Measurements from ENCODE around the gene RSL24D1.

Gene RSL24D1

DNA sequence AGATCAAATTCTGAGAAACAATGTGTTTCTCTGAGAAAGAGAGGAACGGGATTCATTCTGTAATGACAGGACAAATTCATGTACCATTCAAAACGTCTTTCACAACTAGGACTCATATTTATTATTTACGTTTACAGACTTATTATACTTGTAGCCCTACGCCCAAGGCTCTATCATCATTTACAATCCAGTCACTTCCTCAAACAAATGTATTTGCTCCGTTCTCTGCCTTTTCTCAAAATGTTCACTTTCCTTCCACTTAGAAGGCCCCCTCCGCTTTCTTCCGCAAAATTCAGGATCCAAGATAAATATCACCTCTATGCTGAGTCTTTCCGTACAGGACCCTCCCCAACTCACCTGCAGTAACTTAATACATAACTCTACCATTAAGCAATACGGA, 745 bp downstream of the RSL24D1 start:
- peak overlapping the region; percentile 94 for H3K4me3 ChIP-seq (ENCODE audit: low read depth, low read length)
- in situ Hi-C loops (cut with HindIII; ENCODE audit: low sequenced_read_pairs), result no loop called here
- no peak for DNase-seq (ENCODE audit: low read depth, low spot score)
- TF ChIP-seq, protein P1, sequence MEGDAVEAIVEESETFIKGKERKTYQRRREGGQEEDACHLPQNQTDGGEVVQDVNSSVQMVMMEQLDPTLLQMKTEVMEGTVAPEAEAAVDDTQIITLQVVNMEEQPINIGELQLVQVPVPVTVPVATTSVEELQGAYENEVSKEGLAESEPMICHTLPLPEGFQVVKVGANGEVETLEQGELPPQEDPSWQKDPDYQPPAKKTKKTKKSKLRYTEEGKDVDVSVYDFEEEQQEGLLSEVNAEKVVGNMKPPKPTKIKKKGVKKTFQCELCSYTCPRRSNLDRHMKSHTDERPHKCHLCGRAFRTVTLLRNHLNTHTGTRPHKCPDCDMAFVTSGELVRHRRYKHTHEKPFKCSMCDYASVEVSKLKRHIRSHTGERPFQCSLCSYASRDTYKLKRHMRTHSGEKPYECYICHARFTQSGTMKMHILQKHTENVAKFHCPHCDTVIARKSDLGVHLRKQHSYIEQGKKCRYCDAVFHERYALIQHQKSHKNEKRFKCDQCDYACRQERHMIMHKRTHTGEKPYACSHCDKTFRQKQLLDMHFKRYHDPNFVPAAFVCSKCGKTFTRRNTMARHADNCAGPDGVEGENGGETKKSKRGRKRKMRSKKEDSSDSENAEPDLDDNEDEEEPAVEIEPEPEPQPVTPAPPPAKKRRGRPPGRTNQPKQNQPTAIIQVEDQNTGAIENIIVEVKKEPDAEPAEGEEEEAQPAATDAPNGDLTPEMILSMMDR (IDR thresholded peaks at IDR 0.05; ENCODE audit: low read depth, low read length), result no peak

DNA sequence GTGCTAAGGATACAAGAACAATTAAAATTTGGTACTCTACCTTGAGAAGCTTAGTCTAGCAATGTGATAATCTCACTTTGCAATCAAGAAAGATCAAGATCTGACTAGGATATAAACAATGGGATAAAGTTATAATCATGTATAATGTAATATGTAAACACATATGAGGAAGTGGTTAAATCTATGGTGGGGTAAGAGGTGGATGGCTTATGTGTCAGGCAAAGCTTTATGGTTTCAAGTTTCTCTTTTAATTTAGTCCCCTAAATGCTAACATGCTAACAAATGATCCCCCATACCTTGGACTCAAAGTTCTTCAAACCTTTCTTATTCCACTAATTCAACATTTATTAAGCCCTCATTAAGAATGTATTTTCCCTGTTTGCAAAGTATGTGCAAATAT, 2.5 kb downstream of the RSL24D1 start:
- DNase-seq (ENCODE audit: low read depth, low spot score), result no peak
- H3K4me3 ChIP-seq (ENCODE audit: low read depth, low read length), result no peak overlapping the region
- TF ChIP-seq, protein P1 (IDR thresholded peaks at IDR 0.05; ENCODE audit: low read depth, low read length), result no peak
- in situ Hi-C loops (cut with HindIII; ENCODE audit: low sequenced_read_pairs), result no loop called here

DNA sequence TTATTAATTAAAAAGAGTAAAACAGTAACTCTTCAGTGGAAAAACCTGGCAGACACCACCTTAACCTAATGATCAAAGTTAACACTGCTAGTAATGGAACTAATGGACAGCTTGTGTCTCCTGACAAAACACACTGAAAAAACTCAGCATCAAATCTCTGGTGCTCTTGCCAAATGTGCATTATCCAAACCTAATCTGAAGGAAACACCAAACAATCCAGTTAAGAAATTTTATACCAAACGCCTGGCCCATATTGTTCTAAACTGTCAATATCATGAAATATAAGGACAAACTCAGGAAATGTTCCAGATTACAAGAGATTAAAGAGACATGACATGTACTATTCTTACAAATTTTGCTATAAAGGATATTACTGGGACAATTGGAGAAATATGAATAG, 10.4 kb downstream of the RSL24D1 start:
- DNase-seq (ENCODE audit: low read depth, low spot score), result no peak
- TF ChIP-seq, protein P1 (IDR thresholded peaks at IDR 0.05; ENCODE audit: low read depth, low read length), result no peak

DNA sequence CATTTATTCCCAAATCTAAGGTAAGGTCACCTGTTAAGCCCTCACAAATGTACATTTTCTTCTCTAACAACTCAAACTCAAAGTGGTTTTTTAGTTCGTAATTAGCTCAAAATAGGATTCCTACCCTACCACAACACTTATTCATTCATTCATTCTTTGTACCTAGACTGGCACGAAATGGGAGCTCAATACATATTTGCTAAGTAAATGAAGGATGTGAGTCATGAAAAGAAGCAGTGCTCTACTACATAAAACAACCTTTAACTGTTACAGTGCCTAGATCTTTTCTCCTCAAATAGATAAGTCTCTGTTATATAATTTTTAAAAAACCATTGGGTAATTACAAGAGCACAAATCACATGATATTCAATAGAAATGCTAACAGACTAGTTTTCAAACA, 13.1 kb downstream of the RSL24D1 start:
- DNase-seq (ENCODE audit: low read depth, low spot score), result no peak
- H3K4me3 ChIP-seq (ENCODE audit: low read depth, low read length), result no peak overlapping the region
- in situ Hi-C loops (cut with HindIII; ENCODE audit: low sequenced_read_pairs), result no loop called here
- TF ChIP-seq, protein P1 (IDR thresholded peaks at IDR 0.05; ENCODE audit: low read depth, low read length), result no peak

More for the DNA sequence above, 10.4 kb downstream of the RSL24D1 start:
- no peak overlapping the region for H3K4me3 ChIP-seq (ENCODE audit: low read depth, low read length)
- in situ Hi-C loops (cut with HindIII; ENCODE audit: low sequenced_read_pairs), result no loop called here

DNA sequence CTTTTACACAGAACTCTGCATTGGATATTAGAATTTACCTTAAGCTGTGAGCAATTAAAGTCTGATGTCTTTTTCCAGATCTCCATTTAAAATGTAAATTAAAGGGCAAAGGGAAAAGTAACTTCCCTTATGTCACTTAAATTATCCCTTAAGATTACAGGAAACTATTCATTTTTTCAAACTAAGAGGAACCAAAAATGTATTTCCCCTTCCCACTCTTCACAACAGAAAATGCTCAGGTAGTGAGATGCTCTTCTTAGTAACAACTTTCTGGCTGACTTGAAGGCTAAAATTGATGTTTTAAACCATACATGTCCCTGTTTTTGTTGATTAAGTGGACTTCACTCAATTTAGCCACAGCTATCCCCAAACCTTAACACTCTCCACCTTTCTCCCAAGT, 17.6 kb downstream of the RSL24D1 start:
- DNase-seq (ENCODE audit: low read depth, low spot score), result no peak
- in situ Hi-C loops (cut with HindIII; ENCODE audit: low sequenced_read_pairs), result no loop called here
- no peak overlapping the region for H3K4me3 ChIP-seq (ENCODE audit: low read depth, low read length)
- TF ChIP-seq, protein P1 (IDR thresholded peaks at IDR 0.05; ENCODE audit: low read depth, low read length), result no peak

DNA sequence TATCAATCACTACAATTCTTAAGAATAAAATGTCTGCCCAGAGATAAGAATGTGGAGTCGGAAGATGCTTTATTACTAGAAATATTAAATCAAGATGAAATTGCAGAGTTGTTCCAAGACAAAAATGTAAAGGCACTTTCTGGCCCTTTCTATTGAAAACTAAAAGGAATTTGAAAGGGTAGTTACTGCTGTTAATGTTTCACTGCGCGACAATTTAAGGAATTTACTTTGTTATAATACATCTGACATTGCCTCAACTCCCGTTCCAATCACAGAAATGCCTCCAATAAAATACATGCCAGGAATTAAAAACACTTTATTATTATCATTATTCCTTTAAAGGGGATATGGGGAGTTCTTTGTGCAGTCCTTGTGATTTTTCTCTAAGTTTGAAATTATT, 26.4 kb downstream of the RSL24D1 start:
- DNase-seq (ENCODE audit: low read depth, low spot score), result no peak
- in situ Hi-C loops (cut with HindIII; ENCODE audit: low sequenced_read_pairs), result no loop called here
- no peak overlapping the region for H3K4me3 ChIP-seq (ENCODE audit: low read depth, low read length)
- TF ChIP-seq, protein P1 (IDR thresholded peaks at IDR 0.05; ENCODE audit: low read depth, low read length), result no peak
